ENCODE results near the gene MOV10L1. TPM values are rescaled to one million over a fixed set of nuclear protein-coding genes. Genes with fewer than 3 reads are reported as not detected.

The MOV10L1 gene
- total RNA-seq, 2 experiments from 2014 or later: 0.22 to 1.1 TPM

GRCh38 chr22:50169181-50169759 is 79.5 kb downstream of the MOV10L1 start:
- Histone ChIP-seq H3K4me1 (ENCODE audit: insufficient read depth, low read length, poor library complexity, severe bottlenecking) (peaks cover 14% of the 10 kb centered on the region), H4K20me1 (ENCODE audit: insufficient read depth, low read length) (no peaks in the 10 kb centered on the region), H3K4me3 (ENCODE audit: low read depth, low read length, poor library complexity, severe bottlenecking) (no peak overlapping the region), H2AFZ (ENCODE audit: low read length) (no peak overlapping the region), H3K27ac (ENCODE audit: low read depth, low read length, poor library complexity, severe bottlenecking) (no peak overlapping the region), H3K79me2 (ENCODE audit: insufficient read depth, low read depth, low read length) (no peaks in the 10 kb centered on the region), H3K9me3 (ENCODE audit: low read length) (no peaks in the 10 kb centered on the region), H3K36me3 (ENCODE audit: insufficient read depth, low read length) (no peaks in the 10 kb centered on the region), H3K4me2 (ENCODE audit: low read length) (no peak overlapping the region), H3K9me2 (ENCODE audit: insufficient read depth, low read length) (no peaks in the 10 kb centered on the region)
- POLR2A ChIA-PET: no interaction called here
- intact Hi-C loops (cut with micrococcal nuclease; ENCODE audit: unreplicated experiment): no loop called here
- CTCF ChIA-PET (ENCODE audit: unreplicated experiment): no interaction called here
- TF ChIP-seq CTCF (conservative IDR thresholded peaks at IDR 0.05; ENCODE audit: low read length) (no peak), EZH2phosphoT487 (IDR thresholded peaks at IDR 0.05; ENCODE audit: borderline replicate concordance, low read depth, low read length) (no peak)
- DNase-seq (ENCODE audit: low spot score): no peak
- no TSS peak for BruUV-seq (replicated peaks)

- Histone ChIP-seq H3K27ac (ENCODE audit: low read depth, low read length, poor library complexity, severe bottlenecking) (no peak overlapping the region), H3K9me2 (ENCODE audit: insufficient read depth, low read length) (no peaks in the 10 kb centered on the region), H3K4me1 (ENCODE audit: insufficient read depth, low read length, poor library complexity, severe bottlenecking) (peaks cover 14% of the 10 kb centered on the region), H3K4me3 (ENCODE audit: low read depth, low read length, poor library complexity, severe bottlenecking) (peak overlapping the region; percentile 47), H3K4me2 (ENCODE audit: low read length) (no peak overlapping the region), H3K36me3 (ENCODE audit: insufficient read depth, low read length) (no peaks in the 10 kb centered on the region), H3K79me2 (ENCODE audit: insufficient read depth, low read depth, low read length) (no peaks in the 10 kb centered on the region), H4K20me1 (ENCODE audit: insufficient read depth, low read length) (no peaks in the 10 kb centered on the region), H3K9me3 (ENCODE audit: low read length) (no peaks in the 10 kb centered on the region), H2AFZ (ENCODE audit: low read length) (no peak overlapping the region)
- intact Hi-C loops (cut with micrococcal nuclease; ENCODE audit: unreplicated experiment): no loop called here
- CTCF ChIA-PET (ENCODE audit: unreplicated experiment): no interaction called here
- no TSS peak for BruUV-seq (replicated peaks)
- POLR2A ChIA-PET: no interaction called here
- no peak for TF ChIP-seq CTCF (conservative IDR thresholded peaks at IDR 0.05; ENCODE audit: low read length)
- TF ChIP-seq EZH2phosphoT487 (IDR thresholded peaks at IDR 0.05; ENCODE audit: borderline replicate concordance, low read depth, low read length): no peak
- DNase-seq (ENCODE audit: low spot score): no peak
These were observed 80.1 kb downstream of the MOV10L1 start for GRCh38 chr22:50169774-50170341.
